H9 (cell line): Measurements from ENCODE around the gene B3GAT3. TPM values are rescaled to one million over a fixed set of nuclear protein-coding genes. Genes with fewer than 3 reads are reported as not detected.
A peak's percentile ranks its signal among the peaks of the same experiment; 100 is the strongest.

Experiments used
- DNase-seq: peaks from one replicate; pipeline ENCODE4 v3.0.0-alpha.2; 2017
- H2AFZ ChIP-seq: one replicate; pipeline ENCODE4 v1.6.1; 2013; ENCODE audit warnings: mild to moderate bottlenecking, low read length, control low read depth, moderate library complexity
- H2AK5ac ChIP-seq: 2 replicates; pipeline ENCODE4 v1.6.1; 2013; ENCODE audit warnings: low read length, control low read depth, mixed read lengths; ENCODE audit not compliant: insufficient read length
- H2BK120ac ChIP-seq: one replicate; pipeline ENCODE4 v1.6.1; 2013; ENCODE audit warnings: low read depth, mild to moderate bottlenecking, low read length, control low read depth, inconsistent platforms; ENCODE audit not compliant: poor library complexity, severe bottlenecking
- H2BK12ac ChIP-seq: 2 replicates; pipeline ENCODE4 v1.6.1; 2013; ENCODE audit warnings: low read length, control low read depth, mixed read lengths, low read depth; ENCODE audit not compliant: insufficient read length
- H2BK15ac ChIP-seq: 2 replicates; pipeline ENCODE4 v1.6.1; 2013; ENCODE audit warnings: low read depth, low read length, control low read depth
- H2BK20ac ChIP-seq: one replicate; pipeline ENCODE4 v1.6.1; 2013; ENCODE audit warnings: low read depth, mild to moderate bottlenecking, low read length, control low read depth, inconsistent platforms; ENCODE audit not compliant: poor library complexity, severe bottlenecking
- H2BK5ac ChIP-seq: 2 replicates; pipeline ENCODE4 v1.6.1; 2013; ENCODE audit warnings: low read length, control low read depth, mixed read lengths; ENCODE audit not compliant: insufficient read length
- H3K14ac ChIP-seq: 2 replicates; pipeline ENCODE4 v1.6.1; 2013; ENCODE audit warnings: low read length, control low read depth; ENCODE audit not compliant: insufficient read depth
- H3K18ac ChIP-seq: 2 replicates; pipeline ENCODE4 v1.6.1; 2013; ENCODE audit warnings: low read depth, mild to moderate bottlenecking, mixed read lengths, low read length, control low read depth; ENCODE audit not compliant: insufficient read length
- H3K23ac ChIP-seq: 2 replicates; pipeline ENCODE4 v1.6.1; 2013; ENCODE audit warnings: low read length, control low read depth, mixed read lengths, low read depth; ENCODE audit not compliant: insufficient read length
- H3K23me2 ChIP-seq: 2 replicates; pipeline ENCODE4 v1.6.1; 2013; ENCODE audit warnings: low read depth, mild to moderate bottlenecking, mixed read lengths, low read length, control low read depth; ENCODE audit not compliant: insufficient read length, poor library complexity, severe bottlenecking
- H3K27ac ChIP-seq: 2 replicates; pipeline ENCODE4 v1.5.1; 2013; ENCODE audit warnings: low read length, control low read depth, mixed read lengths, low read depth; ENCODE audit not compliant: insufficient read length
- H3K27me3 ChIP-seq: 2 replicates; pipeline ENCODE4 v1.6.1; 2013; ENCODE audit warnings: low read length, control low read depth, inconsistent platforms; ENCODE audit not compliant: insufficient read depth
- H3K4ac ChIP-seq: 2 replicates; pipeline ENCODE4 v1.6.1; 2013; ENCODE audit warnings: low read depth, mild to moderate bottlenecking, control low read depth, inconsistent platforms, low read length, moderate library complexity
- H3K4me1 ChIP-seq: 2 replicates; pipeline ENCODE4 v1.6.1; 2013; ENCODE audit warnings: low read length, control low read depth, inconsistent platforms; ENCODE audit not compliant: insufficient read depth
- H3K4me2 ChIP-seq: 2 replicates; pipeline ENCODE4 v1.6.1; 2013; ENCODE audit warnings: low read length, control low read depth, mixed read lengths; ENCODE audit not compliant: insufficient read length, insufficient read depth
- H3K56ac ChIP-seq: 2 replicates; pipeline ENCODE4 v1.6.1; 2013; ENCODE audit warnings: low read depth, mild to moderate bottlenecking, mixed read lengths, low read length, control low read depth; ENCODE audit not compliant: insufficient read length
- H3K79me1 ChIP-seq: 2 replicates; pipeline ENCODE4 v1.6.1; 2013; ENCODE audit warnings: low read depth, mild to moderate bottlenecking, moderate library complexity, low read length, control low read depth, inconsistent platforms; ENCODE audit not compliant: insufficient read depth, poor library complexity, severe bottlenecking
- H3K79me2 ChIP-seq: 2 replicates; pipeline ENCODE4 v1.6.1; 2013; ENCODE audit warnings: low read length, control low read depth, inconsistent platforms; ENCODE audit not compliant: insufficient read depth
- H3K9ac ChIP-seq: 2 replicates; pipeline ENCODE4 v1.6.1; 2013; ENCODE audit warnings: low read length, control low read depth, mixed read lengths; ENCODE audit not compliant: insufficient read length; ENCODE audit errors: extremely low read depth
- H3K9me3 ChIP-seq: one replicate; pipeline ENCODE4 v1.6.1; 2013; ENCODE audit warnings: low read depth, low read length, inconsistent platforms; ENCODE audit not compliant: control insufficient read depth
- H3T11ph ChIP-seq: one replicate; pipeline ENCODE4 v1.6.1; 2013; ENCODE audit warnings: mild to moderate bottlenecking, low read length, control low read depth, inconsistent platforms
- H4K20me1 ChIP-seq: one replicate; pipeline ENCODE4 v1.6.1; 2013; ENCODE audit not compliant: control insufficient read depth, insufficient read length, insufficient read depth
- H4K5ac ChIP-seq: 2 replicates; pipeline ENCODE4 v1.6.1; 2013; ENCODE audit warnings: low read depth, mild to moderate bottlenecking, mixed read lengths, low read length, control low read depth; ENCODE audit not compliant: insufficient read length
- H4K8ac ChIP-seq: replicated peaks from 2 replicates; pipeline ENCODE4 v1.6.1; 2013; ENCODE audit warnings: low read length, control low read depth, mixed read lengths, low read depth; ENCODE audit not compliant: insufficient read length
- H4K91ac ChIP-seq: 2 replicates; pipeline ENCODE4 v1.6.1; 2013; ENCODE audit warnings: low read depth, mild to moderate bottlenecking, moderate library complexity, mixed read lengths, low read length, control low read depth; ENCODE audit not compliant: insufficient read length
- H3K27ac Mint-ChIP-seq, 3 experiments: 2 replicates in 2 of 3; 3 replicates in 1 of 3; pipeline ENCODE4 v1.8.0; 2020 to 2021; ENCODE audit warnings: mixed read lengths in 3 of 3, mild to moderate bottlenecking in 1 of 3, moderate library complexity in 1 of 3
- H3K27me3 Mint-ChIP-seq: 2 replicates; pipeline ENCODE4 v1.8.0; 2021; ENCODE audit warnings: low read depth, mild to moderate bottlenecking, moderate library complexity, mixed read lengths
- H3K36me3 Mint-ChIP-seq, 3 experiments: 2 replicates in 2 of 3; 3 replicates in 1 of 3; pipeline ENCODE4 v1.8.0; 2020 to 2021; ENCODE audit warnings: low read depth in 3 of 3, mixed read lengths in 3 of 3; ENCODE audit not compliant: insufficient read depth in 1 of 3
- H3K4me1 Mint-ChIP-seq, 2 experiments: 2 replicates each; pipeline ENCODE4 v1.8.0; 2020; ENCODE audit warnings: mixed read lengths in 2 of 2
- H3K4me3 Mint-ChIP-seq, 2 experiments: 2 replicates in 1 of 2; 3 replicates in 1 of 2; pipeline ENCODE4 v1.8.0; 2020 to 2021; ENCODE audit warnings: mild to moderate bottlenecking in 2 of 2, mixed read lengths in 2 of 2, moderate library complexity in 1 of 2
- H3K9me3 Mint-ChIP-seq, 2 experiments: 2 replicates in 1 of 2; 3 replicates in 1 of 2; pipeline ENCODE4 v1.8.0; 2020; ENCODE audit warnings: mild to moderate bottlenecking in 2 of 2, mixed read lengths in 2 of 2, moderate library complexity in 1 of 2
- CTCF ChIP-seq: fragments of 200-600 bp; sonication (generic); conservative IDR thresholded peaks from 3 replicates; pipeline ENCODE4 v1.8.0; 2021; ENCODE audit warnings: antibody characterized with exemption, mild to moderate bottlenecking
- WGBS: extraction: QIAGEN DNeasy Blood & Tissue Kit; methylation state at CpG from one replicate; pipeline ENCODE4 v1.1.7; 2013; ENCODE audit warnings: missing lambda C conversion rate, low lambda C conversion rate, mixed read lengths; ENCODE audit not compliant: insufficient read length; ENCODE audit errors: extremely low coverage; 5-methylcytosine and 5-hydroxymethylcytosine counted together
- total RNA-seq: library from RNA; stranded (reverse); gene quantifications from 2 replicates; pipeline ENCODE4 v1.2.1, GENCODE V29; 2021

B3GAT3 gene
- total RNA-seq, 1 experiment from 2014 or later = 30.8 TPM

- Histone ChIP-seq H3K4me1 (peaks cover 2% of the 10 kb centered on the region; the same call in 1 of the 2 replicates), H3K9ac (peak within 1 kb of the TSS; percentile 95), H3K23ac (no peak within 1 kb of the TSS), H3K56ac (no peak within 1 kb of the TSS), H4K20me1 (no peaks in the 10 kb centered on the region), H3K4ac (no peak within 1 kb of the TSS), H3K9me3 (no peaks in the 10 kb centered on the region), H4K5ac (no peak within 1 kb of the TSS), H4K91ac (no peak within 1 kb of the TSS), H3K27me3 (no peaks in the 10 kb centered on the region), H3K14ac (peak within 1 kb of the TSS; percentile 74), H2BK120ac (no peak within 1 kb of the TSS), H3K27ac (no peak within 1 kb of the TSS), H2BK20ac (no peak within 1 kb of the TSS), H3T11ph (no peak within 1 kb of the TSS), H2BK5ac (no peak within 1 kb of the TSS), H2AFZ (no peak within 1 kb of the TSS), H2AK5ac (no peak within 1 kb of the TSS), H3K4me2 (peak within 1 kb of the TSS; percentile 86), H3K23me2 (peaks cover 14% of the 10 kb centered on the region), H2BK12ac (no peak within 1 kb of the TSS), H3K79me1 (no peaks in the 10 kb centered on the region), H3K18ac (peak within 1 kb of the TSS; percentile 51), H3K79me2 (peaks cover 3% of the 10 kb centered on the region; the same call in 1 of the 2 replicates), H2BK15ac (no peak within 1 kb of the TSS), H4K8ac (no peak within 1 kb of the TSS)
- TF ChIP-seq CTCF = no peak
- Mint-ChIP-seq H3K27me3 (no peaks in the 10 kb centered on the region; the same call in 1 of the 2 replicates), H3K9me3 (no peaks in the 10 kb centered on the region; a peak in 1 of 5 replicates), H3K4me3 (peak within 1 kb of the TSS; percentile 94 to 99), H3K4me1 (peaks cover 17 to 21% of the 10 kb centered on the region in 2 experiments), H3K36me3 (peaks cover 29 to 57% (median 29%) of the 10 kb centered on the region in 3 experiments), H3K27ac (peak within 1 kb of the TSS; percentile 96 to 98 (median 97))
- no CpG with 5 or more reads among the region's 47 CpGs for WGBS
- DNase-seq = peak; percentile 92
Observed at GRCh38 chr11:62665075-62665598, 43.4 kb upstream of the B3GAT3 start, which contains the start of the genes C11orf98 and CSKMT. C11orf98 (minus strand) TSS chr11:62665210; CDS start chr11:62665169, 41 bp downstream. CSKMT (plus strand) TSS chr11:62665312; CDS start chr11:62665880, 568 bp downstream.
